ENCODE data around the gene PAAF1. TPM values are rescaled to one million over a fixed set of nuclear protein-coding genes. Genes with fewer than 3 reads are reported as not detected.
"Not testable (repeated sequence)": the region's sequence is repeated elsewhere in the genome, so short reads cannot be mapped to it uniquely, and the experiment has no call there.

PAAF1 gene
- total RNA-seq, 1 experiment from 2014 or later = 12.1 TPM

- Histone ChIP-seq H3K36me3 (peaks cover 59% of the 10 kb centered on the region), H3K27me3 (no peaks in the 10 kb centered on the region), H3K4me3 (no peak overlapping the region), H3K9me3 (no peaks in the 10 kb centered on the region)
- no peak for DNase-seq
Observed at GRCh38 chr11:73872749-73873357, 3.9 kb upstream of the PAAF1 start.

GRCh38 chr11:73875380-73875779, 1.4 kb upstream of the PAAF1 start:
- H3K36me3 ChIP-seq = peaks cover 57% of the 10 kb centered on the region
- H3K4me3 ChIP-seq = peak overlapping the region; percentile 84

GRCh38 chr11:73875840-73876239, 959 bp upstream of the PAAF1 start:
- H3K36me3 ChIP-seq = peaks cover 54% of the 10 kb centered on the region
- no peaks in the 10 kb centered on the region for H3K27me3 ChIP-seq
- DNase-seq = peak; percentile 2
- no peaks in the 10 kb centered on the region for H3K9me3 ChIP-seq
- H3K4me3 ChIP-seq = peak overlapping the region; percentile 84

More at GRCh38 chr11:73875380-73875779, 1.4 kb upstream of the PAAF1 start:
- DNase-seq = no peak
- Histone ChIP-seq H3K9me3 (no peaks in the 10 kb centered on the region), H3K27me3 (no peaks in the 10 kb centered on the region)

- H3K27me3 ChIP-seq = no peaks in the 10 kb centered on the region
- no peaks in the 10 kb centered on the region for H3K9me3 ChIP-seq
- DNase-seq = no peak
- no peak overlapping the region for H3K4me3 ChIP-seq
- H3K36me3 ChIP-seq = peaks cover 32% of the 10 kb centered on the region
Observed at GRCh38 chr11:73878771-73879170, 2.0 kb downstream of the PAAF1 start.

GRCh38 chr11:73880449-73880848, 3.6 kb downstream of the PAAF1 start:
- H3K27me3 ChIP-seq, H3K4me3 ChIP-seq, DNase-seq, H3K9me3 ChIP-seq: not testable (repeated sequence)
- H3K36me3 ChIP-seq = peaks cover 16% of the 10 kb centered on the region

GRCh38 chr11:73883856-73884255, 7.1 kb downstream of the PAAF1 start:
- Histone ChIP-seq H3K36me3 (peaks cover 15% of the 10 kb centered on the region), H3K27me3 (no peaks in the 10 kb centered on the region)
- no peak for DNase-seq

GRCh38 chr11:73888244-73888643, 11.4 kb downstream of the PAAF1 start:
- no peak for DNase-seq
- H3K36me3 ChIP-seq = peaks cover 32% of the 10 kb centered on the region
- no peaks in the 10 kb centered on the region for H3K9me3 ChIP-seq
- no peak overlapping the region for H3K4me3 ChIP-seq
- no peaks in the 10 kb centered on the region for H3K27me3 ChIP-seq

More at GRCh38 chr11:73883856-73884255, 7.1 kb downstream of the PAAF1 start:
- no peak overlapping the region for H3K4me3 ChIP-seq
- H3K9me3 ChIP-seq = no peaks in the 10 kb centered on the region

- no peak overlapping the region for H3K4me3 ChIP-seq
- H3K36me3 ChIP-seq = peaks cover 32% of the 10 kb centered on the region
- no peak for DNase-seq
- H3K27me3 ChIP-seq = no peaks in the 10 kb centered on the region
- H3K9me3 ChIP-seq = no peaks in the 10 kb centered on the region
Observed at GRCh38 chr11:73889019-73889418, 12.2 kb downstream of the PAAF1 start.

- no peaks in the 10 kb centered on the region for H3K9me3 ChIP-seq
- no peak for DNase-seq
- H3K27me3 ChIP-seq = no peaks in the 10 kb centered on the region
- H3K36me3 ChIP-seq = peaks cover 32% of the 10 kb centered on the region
- no peak overlapping the region for H3K4me3 ChIP-seq
Observed at GRCh38 chr11:73889536-73889935, 12.7 kb downstream of the PAAF1 start.

- Histone ChIP-seq H3K36me3 (peaks cover 31% of the 10 kb centered on the region), H3K27me3 (no peaks in the 10 kb centered on the region), H3K4me3 (no peak overlapping the region), H3K9me3 (no peaks in the 10 kb centered on the region)
- DNase-seq = no peak
Observed at GRCh38 chr11:73893041-73893440, 16.2 kb downstream of the PAAF1 start.

- H3K36me3 ChIP-seq = peaks cover 27% of the 10 kb centered on the region
- no peaks in the 10 kb centered on the region for H3K9me3 ChIP-seq
- H3K4me3 ChIP-seq = no peak overlapping the region
- peak; percentile 46 for DNase-seq
- H3K27me3 ChIP-seq = no peaks in the 10 kb centered on the region
Observed at GRCh38 chr11:73894725-73895335, 18.0 kb downstream of the PAAF1 start.

GRCh38 chr11:73902303-73902702, 25.5 kb downstream of the PAAF1 start:
- H3K36me3 ChIP-seq = peaks cover 28% of the 10 kb centered on the region
- DNase-seq = no peak
- no peaks in the 10 kb centered on the region for H3K27me3 ChIP-seq
- no peak overlapping the region for H3K4me3 ChIP-seq
- H3K9me3 ChIP-seq = no peaks in the 10 kb centered on the region

GRCh38 chr11:73907191-73907590, 30.4 kb downstream of the PAAF1 start:
- Histone ChIP-seq H3K27me3 (no peaks in the 10 kb centered on the region), H3K9me3 (no peaks in the 10 kb centered on the region), H3K4me3 (no peak overlapping the region), H3K36me3 (peaks cover 12% of the 10 kb centered on the region)
- peak; percentile 58 for DNase-seq

- H3K9me3 ChIP-seq = no peaks in the 10 kb centered on the region
- H3K36me3 ChIP-seq = peaks cover 17% of the 10 kb centered on the region
- no peak for DNase-seq
- no peaks in the 10 kb centered on the region for H3K27me3 ChIP-seq
- no peak overlapping the region for H3K4me3 ChIP-seq
Observed at GRCh38 chr11:73912026-73912425, 35.2 kb downstream of the PAAF1 start.

- no peaks in the 10 kb centered on the region for H3K9me3 ChIP-seq
- no peak for DNase-seq
- H3K27me3 ChIP-seq = no peaks in the 10 kb centered on the region
- no peak overlapping the region for H3K4me3 ChIP-seq
- H3K36me3 ChIP-seq = peaks cover 19% of the 10 kb centered on the region
Observed at GRCh38 chr11:73913472-73913871, 36.7 kb downstream of the PAAF1 start.

GRCh38 chr11:73914284-73914683, 37.5 kb downstream of the PAAF1 start:
- peaks cover 24% of the 10 kb centered on the region for H3K36me3 ChIP-seq
- DNase-seq = no peak
- no peaks in the 10 kb centered on the region for H3K9me3 ChIP-seq
- no peaks in the 10 kb centered on the region for H3K27me3 ChIP-seq
- no peak overlapping the region for H3K4me3 ChIP-seq

GRCh38 chr11:73916435-73916834, 39.6 kb downstream of the PAAF1 start:
- H3K36me3 ChIP-seq = peaks cover 28% of the 10 kb centered on the region
- H3K9me3 ChIP-seq = no peaks in the 10 kb centered on the region
- H3K27me3 ChIP-seq = no peaks in the 10 kb centered on the region
- DNase-seq = no peak
- H3K4me3 ChIP-seq = no peak overlapping the region

GRCh38 chr11:73921180-73921579, 44.4 kb downstream of the PAAF1 start:
- Histone ChIP-seq H3K9me3 (no peaks in the 10 kb centered on the region), H3K36me3 (peaks cover 20% of the 10 kb centered on the region), H3K27me3 (no peaks in the 10 kb centered on the region), H3K4me3 (no peak overlapping the region)
- DNase-seq = no peak

All from MG63 (cell line).